GM21786 (cell line): ENCODE data around the gene TNKS2.
A peak's percentile ranks its signal among the peaks of the same experiment; 100 is the strongest.
"Not testable (repeated sequence)": the region's sequence is repeated elsewhere in the genome, so short reads cannot be mapped to it uniquely, and the experiment has no call there.

Source experiments
- ATAC-seq: cut with Tn5 transposase; IDR thresholded peaks from one replicate; pipeline ENCODE4 v1.9.1; 2021; ENCODE audit not compliant: unreplicated experiment

Gene TNKS2

GRCh38 chr10:91796331-91797047 is 1.7 kb upstream of the TNKS2 start:
- peak; percentile 48 for ATAC-seq

GRCh38 chr10:91797048-91797690 is 1.1 kb upstream of the TNKS2 start:
- ATAC-seq: no peak

GRCh38 chr10:91798649-91799611 is 704 bp downstream of the TNKS2 start:
- peak; percentile 28 for ATAC-seq

GRCh38 chr10:91799612-91799975 is 1.4 kb downstream of the TNKS2 start:
- no peak for ATAC-seq

- no peak for ATAC-seq
Measured at GRCh38 chr10:91800182-91800581, 2.0 kb downstream of the TNKS2 start.

- ATAC-seq: no peak
Measured at GRCh38 chr10:91800756-91801155, 2.5 kb downstream of the TNKS2 start.

GRCh38 chr10:91803386-91804125 is 5.3 kb downstream of the TNKS2 start:
- no peak for ATAC-seq

DNA sequence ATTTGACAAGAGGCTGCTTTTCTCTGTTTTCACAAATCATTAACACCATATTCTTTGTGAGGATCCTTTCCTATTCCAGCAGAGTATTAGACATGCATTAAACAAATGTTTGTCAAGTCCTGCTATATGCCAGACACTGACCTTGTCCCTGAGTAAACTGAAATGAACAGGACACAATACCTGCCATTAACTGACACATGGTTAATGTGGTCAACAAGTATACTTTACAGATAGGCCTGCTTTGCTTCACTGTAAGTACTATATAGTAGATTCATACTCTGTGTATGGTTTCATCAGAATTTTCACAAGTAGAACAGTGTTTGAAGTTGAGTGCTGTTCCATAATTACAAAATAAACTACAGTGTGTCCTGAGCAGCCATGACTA is 5.9 kb downstream of the TNKS2 start:
- ATAC-seq: no peak

GRCh38 chr10:91805110-91805838 is 7.0 kb downstream of the TNKS2 start:
- no peak for ATAC-seq

DNA sequence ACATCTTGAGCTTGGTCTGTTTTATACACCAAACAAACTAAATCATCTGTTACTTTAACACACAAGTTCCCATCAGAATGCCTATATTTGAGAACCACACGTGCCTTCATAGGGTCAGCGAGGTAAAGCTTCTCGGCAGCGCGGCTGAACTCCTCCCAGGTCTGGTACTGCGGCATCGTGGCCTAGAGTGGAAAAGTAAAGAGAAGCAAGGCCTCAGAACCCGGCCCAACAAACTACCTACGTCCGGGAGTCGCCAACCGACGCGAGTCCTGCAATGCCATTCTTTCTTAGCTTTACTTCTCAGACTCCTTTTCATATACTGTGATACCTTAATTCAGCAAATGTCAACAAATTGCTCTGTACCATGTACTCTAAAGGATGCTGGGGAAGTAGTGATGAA is 9.0 kb downstream of the TNKS2 start:
- not testable (repeated sequence) for ATAC-seq

DNA sequence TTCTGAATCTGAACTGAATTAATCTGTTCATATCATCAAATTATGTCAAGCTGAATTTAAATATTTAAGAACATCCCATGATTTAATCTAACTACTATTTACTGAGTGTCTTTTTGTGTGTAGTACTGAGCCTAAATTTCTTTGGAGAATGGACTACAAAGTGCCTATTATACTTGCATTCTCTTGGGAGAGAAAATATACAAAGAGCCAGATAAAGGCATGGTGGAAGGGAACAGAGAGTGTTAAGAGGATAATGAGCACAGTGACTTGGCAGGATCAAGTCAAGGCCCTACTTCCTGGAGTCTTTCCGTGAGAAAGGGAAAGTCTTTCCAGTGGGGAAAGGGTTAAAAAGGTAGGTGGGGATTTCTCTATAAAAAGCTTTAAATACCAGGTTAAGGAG is 15.0 kb downstream of the TNKS2 start:
- no peak for ATAC-seq

GRCh38 chr10:91816981-91817380 is 18.8 kb downstream of the TNKS2 start:
- ATAC-seq: no peak

- no peak for ATAC-seq
Measured at GRCh38 chr10:91820144-91820543, 21.9 kb downstream of the TNKS2 start.

DNA sequence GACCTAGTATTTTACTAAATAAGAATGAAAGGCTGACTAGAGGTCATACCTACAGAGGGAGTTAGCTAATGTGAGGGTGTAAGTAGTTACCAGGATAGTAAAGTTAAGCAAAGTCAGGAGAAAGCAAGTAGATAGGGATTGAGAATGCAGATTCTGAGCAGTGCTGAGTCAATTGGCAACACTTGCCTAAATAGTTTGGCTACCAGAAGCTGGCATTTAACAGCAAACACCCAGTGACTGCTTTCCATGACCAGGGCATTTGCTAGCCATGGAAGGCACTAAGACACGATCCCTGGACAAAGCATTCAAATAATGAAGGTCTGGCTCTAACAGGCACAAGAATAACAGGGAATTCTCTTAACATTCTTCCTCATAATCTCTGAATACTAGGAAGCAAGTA is 25.9 kb downstream of the TNKS2 start:
- no peak for ATAC-seq

DNA sequence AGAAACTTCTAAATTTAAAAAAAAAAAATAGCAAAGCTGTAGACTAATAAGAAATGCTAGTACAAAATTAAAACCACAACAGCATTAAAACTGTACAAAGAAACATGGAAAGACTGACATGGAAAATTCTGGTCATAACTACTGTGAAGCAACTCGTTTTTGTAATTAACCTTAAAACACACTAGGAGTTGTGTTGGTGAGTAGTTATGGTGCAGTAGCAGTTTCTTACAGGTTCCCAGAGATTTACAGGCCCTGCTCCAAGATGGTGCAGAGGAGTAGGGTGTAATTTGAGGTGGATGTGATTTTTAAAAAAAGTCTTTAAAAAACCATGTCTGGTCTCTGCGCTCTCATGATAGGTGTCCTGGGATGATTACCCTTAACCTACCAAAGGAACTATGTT is 31.0 kb downstream of the TNKS2 start:
- ATAC-seq: no peak

DNA sequence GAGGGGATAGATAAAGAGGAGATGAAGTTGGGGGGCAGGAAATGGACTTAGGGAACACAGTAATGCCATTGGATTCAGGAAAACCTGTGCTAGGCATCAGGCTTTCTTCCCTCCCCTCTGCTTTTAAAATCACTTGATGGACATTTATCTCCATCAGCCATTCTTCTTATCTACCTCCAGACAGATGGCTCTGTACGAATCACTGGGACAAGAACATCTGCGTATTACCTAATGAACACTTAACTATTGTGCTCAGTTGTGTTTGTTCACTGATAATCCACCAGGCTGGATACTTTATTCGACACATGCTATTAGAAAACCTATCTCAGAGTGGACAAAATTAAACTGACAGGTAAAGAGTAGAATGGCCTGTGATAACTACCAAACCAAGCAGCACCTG is 40.0 kb downstream of the TNKS2 start:
- ATAC-seq: no peak

DNA sequence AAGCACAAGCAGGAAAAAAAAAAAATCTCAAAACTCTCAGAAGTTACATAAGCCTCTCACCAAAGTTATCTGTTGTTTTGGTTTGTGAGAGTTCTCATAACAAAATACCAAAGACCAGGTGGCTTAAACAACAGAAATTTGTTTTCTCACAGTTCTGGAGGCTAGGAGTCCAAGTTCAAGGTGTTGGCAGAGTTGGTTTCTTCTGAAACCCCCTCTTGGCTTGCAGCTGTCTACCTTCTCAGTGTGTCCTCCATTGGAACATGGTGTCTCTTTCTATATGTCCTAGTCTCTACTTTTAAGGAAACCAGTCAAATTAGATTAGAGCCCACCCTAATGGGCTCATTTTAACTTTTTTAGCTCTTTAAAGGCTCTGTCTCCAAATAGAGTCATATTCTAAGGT is 44.9 kb downstream of the TNKS2 start:
- ATAC-seq: no peak

- no peak for ATAC-seq
Measured at GRCh38 chr10:91856637-91857036, 58.4 kb downstream of the TNKS2 start.

- ATAC-seq: no peak
Measured at GRCh38 chr10:91860885-91861284, 62.7 kb downstream of the TNKS2 start.

- ATAC-seq: no peak
Measured at GRCh38 chr10:91864099-91864498, 65.9 kb downstream of the TNKS2 start.
